Endothelial cell of umbilical vein (primary cell): ENCODE data around the gene TMEM131. TPM values are rescaled to one million over a fixed set of nuclear protein-coding genes. Genes with fewer than 3 reads are reported as not detected.

Source experiments
- BruUV-seq: library from RNA; stranded (reverse); fragments of 400-500 nt; replicated peaks from 2 replicates; lab custom pipeline; 2021; lab: Mats Ljungman, UMichigan
- CTCF ChIA-PET: fragments of 300-600, 350-600 bp; sonication (Branson Sonifier 250); formaldehyde crosslinking; loops from one replicate; lab custom pipeline; 2021; ENCODE audit warnings: antibody characterized with exemption, inconsistent platforms; lab: Charles Lee
- POLR2A ChIA-PET: fragments of 300-600, 350-600 bp; sonication (Branson Sonifier 250); formaldehyde crosslinking; loops from one replicate; lab custom pipeline; 2021; ENCODE audit warnings: antibody characterized with exemption, inconsistent platforms; lab: Charles Lee
- DNase-seq: peaks from one replicate; pipeline ENCODE4 v3.0.0-alpha.2; 2011; ENCODE audit warnings: low read depth, low spot score
- FAIRE-seq: peaks from 2 replicates; lab custom pipeline; 2011; peaks lifted over from hg19 to GRCh38; lab: Jason Lieb, UNC
- H2AFZ ChIP-seq: 2 replicates; pipeline ENCODE4 v1.6.0; 2012; ENCODE audit warnings: low read depth, low read length, control low read depth, inconsistent platforms
- H3K27ac ChIP-seq: 2 replicates; pipeline ENCODE4 v1.5.1; 2011; ENCODE audit warnings: low read depth, mild to moderate bottlenecking, control low read depth, low read length, moderate library complexity; ENCODE audit not compliant: insufficient read depth
- H3K27me3 ChIP-seq, 2 experiments: 2 replicates each; pipeline versions ENCODE4 v1.6.0 to v1.6.1; 2011; ENCODE audit warnings: low read length in 2 of 2, mixed read lengths in 1 of 2; ENCODE audit not compliant: control insufficient read depth in 2 of 2, insufficient read depth in 2 of 2
- H3K36me3 ChIP-seq, 2 experiments: 2 replicates in 1 of 2; 3 replicates in 1 of 2; pipeline ENCODE4 v1.5.1; 2011; ENCODE audit warnings: low read length in 2 of 2, mild to moderate bottlenecking in 1 of 2, moderate library complexity in 1 of 2; ENCODE audit not compliant: control insufficient read depth in 2 of 2, insufficient read depth in 2 of 2; ENCODE audit errors: extremely low read depth in 1 of 2
- H3K4me1 ChIP-seq: 3 replicates; pipeline ENCODE4 v1.5.1; 2011; ENCODE audit warnings: mild to moderate bottlenecking, low read length; ENCODE audit not compliant: control insufficient read depth, insufficient read depth; ENCODE audit errors: extremely low read depth
- H3K4me2 ChIP-seq: 2 replicates; pipeline ENCODE4 v1.6.1; 2011; ENCODE audit warnings: low read length, control low read depth, mixed read lengths; ENCODE audit not compliant: insufficient read depth
- H3K4me3 ChIP-seq, 3 experiments: fragments of 200-600 bp in 1 of 3; sonication (generic), shearing (Covaris generic) in 1 of 3; replicated peaks in 1 of 3; 2 replicates each; pipeline ENCODE4 v1.5.1; 2011 to 2016; ENCODE audit warnings: control low read depth in 3 of 3, low read length in 3 of 3, mild to moderate bottlenecking in 2 of 3, inconsistent platforms in 1 of 3, low read depth in 1 of 3, moderate library complexity in 1 of 3; ENCODE audit not compliant: insufficient read depth in 1 of 3
- H3K79me2 ChIP-seq: 2 replicates; pipeline ENCODE4 v1.6.0; 2012; ENCODE audit warnings: low read length, inconsistent platforms; ENCODE audit not compliant: control insufficient read depth, insufficient read depth
- H3K9ac ChIP-seq: replicated peaks from 2 replicates; pipeline ENCODE3; 2011; ENCODE audit warnings: low read length, control low read depth; ENCODE audit not compliant: insufficient read depth; ENCODE audit errors: extremely low read depth
- H3K9me1 ChIP-seq: replicated peaks from 3 replicates; pipeline ENCODE4 v1.6.0; 2011; ENCODE audit warnings: mild to moderate bottlenecking, low read length; ENCODE audit not compliant: control insufficient read depth, insufficient read depth; ENCODE audit errors: extremely low read depth
- H3K9me3 ChIP-seq: replicated peaks from 2 replicates; pipeline ENCODE4 v1.5.1; 2012; ENCODE audit warnings: low read length, inconsistent platforms; ENCODE audit not compliant: control insufficient read depth, insufficient read depth
- H4K20me1 ChIP-seq: replicated peaks from 2 replicates; pipeline ENCODE3; 2011; ENCODE audit warnings: mild to moderate bottlenecking, low read length; ENCODE audit not compliant: control insufficient read depth, insufficient read depth; ENCODE audit errors: extremely low read depth
- CTCF ChIP-seq, 2 donors: IDR thresholded peaks; 1 replicate in 1 of 2; 2 replicates in 1 of 2; pipeline ENCODE4 v1.5.1; 2011; ENCODE audit warnings: low read length in 2 of 2, mild to moderate bottlenecking in 2 of 2, moderate library complexity in 2 of 2, control low read depth in 1 of 2, inconsistent platforms in 1 of 2, low read depth in 1 of 2; ENCODE audit not compliant: insufficient read depth in 1 of 2; ENCODE audit errors: extremely low read depth in 1 of 2
- EZH2 ChIP-seq: IDR thresholded peaks from 2 replicates; pipeline ENCODE4 v1.6.1; 2012; ENCODE audit warnings: borderline replicate concordance, low read depth, mild to moderate bottlenecking, moderate library complexity, low read length, inconsistent platforms; ENCODE audit not compliant: severe bottlenecking
- FOS ChIP-seq: IDR thresholded peaks from 2 replicates; pipeline ENCODE4 v1.6.1; 2011; ENCODE audit warnings: mild to moderate bottlenecking, low read length, moderate library complexity, borderline replicate concordance; ENCODE audit not compliant: insufficient read depth
- GATA2 ChIP-seq: IDR thresholded peaks from 2 replicates; pipeline ENCODE4 v1.7.0; 2011; ENCODE audit warnings: low read depth, mild to moderate bottlenecking, moderate library complexity, mixed read lengths, low read length; ENCODE audit not compliant: insufficient read length, insufficient read depth
- JUN ChIP-seq: IDR thresholded peaks from 2 replicates; pipeline ENCODE4 v1.6.1; 2011; ENCODE audit warnings: borderline replicate concordance, low read depth; ENCODE audit not compliant: insufficient read length, insufficient read depth
- MAX ChIP-seq: IDR thresholded peaks from 2 replicates; pipeline ENCODE4 v1.6.1; 2011; ENCODE audit not compliant: insufficient read depth, insufficient read length
- MYC ChIP-seq: IDR thresholded peaks from one replicate; pipeline ENCODE4 v1.6.1; 2011; ENCODE audit warnings: mild to moderate bottlenecking, low read depth, low read length
- POLR2A ChIP-seq: IDR thresholded peaks from 2 replicates; pipeline ENCODE4 v1.6.1; 2012; ENCODE audit warnings: low read depth, mild to moderate bottlenecking, control low read depth, low read length
- POLR2AphosphoS5 ChIP-seq: IDR thresholded peaks from 2 replicates; pipeline ENCODE4 v1.6.1; 2012; ENCODE audit warnings: low read depth, mild to moderate bottlenecking, control low read depth, low read length, moderate library complexity; ENCODE audit not compliant: insufficient read depth
- dilution Hi-C: fragments of 300-500 bp; cut with MboI; formaldehyde crosslinking; loops from one replicate; pipeline ENCODE4 v1.15.0; 2019; ENCODE audit warnings: low sequenced_read_pairs; ENCODE audit not compliant: extremely low pct_ligation_motif_present
- intact Hi-C: fragments of 100-400 bp; cut with micrococcal nuclease; formaldehyde crosslinking; loops from one replicate; pipeline ENCODE4 v1.10.0; 2022
- polyA plus RNA-seq, 4 experiments: library from polyadenylated mRNA; depleted of rRNA in 3 of 4; stranded (reverse) in 3 of 4; unstranded in 1 of 4; fragments of >200 nt; gene quantifications; 2 replicates each; pipeline versions ENCODE4 v1.2.1 to v1.2.3, GENCODE V29; 2011 to 2012; ENCODE audit warnings: missing spikeins in 1 of 4
- total RNA-seq: library from RNA; stranded (reverse); gene quantifications from 2 replicates; pipeline ENCODE4 v1.2.3, GENCODE V29; 2021

Gene TMEM131
- total and polyA plus RNA-seq, 2 donors (not counting 3 experiments of a cell fraction or from before 2014, with no cell fraction given): 12.2 to 28.6 TPM

- Histone ChIP-seq H3K9me1 (no peaks in the 10 kb centered on the region), H2AFZ (no peak overlapping the region), H4K20me1 (no peaks in the 10 kb centered on the region), H3K4me3 (no peak overlapping the region), H3K4me2 (no peak overlapping the region), H3K27me3 (peaks cover 6 to 10% of the 10 kb centered on the region in 2 experiments), H3K4me1 (no peaks in the 10 kb centered on the region), H3K36me3 (no peaks in the 10 kb centered on the region), H3K27ac (no peak overlapping the region), H3K9me3 (no peaks in the 10 kb centered on the region), H3K79me2 (no peaks in the 10 kb centered on the region), H3K9ac (no peak overlapping the region)
- no TSS peak for BruUV-seq
- ChIA-PET POLR2A (no interaction called here), CTCF (no interaction called here)
- dilution Hi-C loops: no loop called here
- intact Hi-C loops: no loop called here
- FAIRE-seq (no peak), DNase-seq (no peak)
- no peak for TF ChIP-seq GATA2
- no peak for TF ChIP-seq POLR2AphosphoS5
- TF ChIP-seq CTCF (IDR thresholded peaks at IDR 0.05; ENCODE audit: extremely low read depth in 1 of 2, insufficient read depth in 1 of 2, low read depth in 1 of 2, low read length in 2 of 2): no peak
- no peak for TF ChIP-seq POLR2A
- no peak for TF ChIP-seq EZH2
- no peak for TF ChIP-seq MYC
- no peak for TF ChIP-seq MAX
- no peak for TF ChIP-seq FOS
- TF ChIP-seq JUN: no peak
Measured at GRCh38 chr2:98004613-98005012, 8.9 kb upstream of the TMEM131 start.
